ELF-1 (cell line): ENCODE results near the gene CRELD2.

Source experiments
- DNase-seq: peaks from one replicate; pipeline ENCODE4 v3.0.0-alpha.2; 2016; ENCODE audit warnings: low read depth, low spot score

CRELD2 gene

DNA sequence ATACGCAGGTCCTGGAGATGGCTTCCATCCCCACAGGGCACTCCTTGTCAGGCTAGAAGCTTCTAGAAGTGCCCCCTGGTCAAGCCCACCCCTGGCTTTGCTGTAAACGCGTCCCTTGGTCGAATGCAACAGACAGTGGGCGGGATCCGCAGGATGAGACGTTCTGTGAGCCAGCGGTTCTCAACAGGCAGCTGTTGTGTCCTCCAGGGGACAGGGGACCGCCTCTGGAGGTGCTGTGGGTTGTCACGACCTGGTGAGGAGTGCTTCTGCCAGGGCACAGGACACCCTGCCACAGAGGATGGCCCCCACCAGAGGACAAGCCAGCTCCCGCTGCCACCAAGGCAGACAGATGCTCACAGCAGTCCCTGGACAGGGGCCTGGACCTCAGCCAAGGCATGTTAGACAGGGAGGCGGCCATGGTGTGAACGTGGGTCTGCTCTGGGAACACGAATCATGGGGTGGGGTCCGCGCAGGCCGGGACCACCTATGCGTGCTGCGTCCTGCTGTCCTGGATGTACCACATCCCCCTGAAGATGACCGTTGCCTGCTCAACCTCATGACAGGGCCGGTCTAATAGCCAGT, 11.7 kb downstream of the CRELD2 start:
- DNase-seq: no peak

DNA sequence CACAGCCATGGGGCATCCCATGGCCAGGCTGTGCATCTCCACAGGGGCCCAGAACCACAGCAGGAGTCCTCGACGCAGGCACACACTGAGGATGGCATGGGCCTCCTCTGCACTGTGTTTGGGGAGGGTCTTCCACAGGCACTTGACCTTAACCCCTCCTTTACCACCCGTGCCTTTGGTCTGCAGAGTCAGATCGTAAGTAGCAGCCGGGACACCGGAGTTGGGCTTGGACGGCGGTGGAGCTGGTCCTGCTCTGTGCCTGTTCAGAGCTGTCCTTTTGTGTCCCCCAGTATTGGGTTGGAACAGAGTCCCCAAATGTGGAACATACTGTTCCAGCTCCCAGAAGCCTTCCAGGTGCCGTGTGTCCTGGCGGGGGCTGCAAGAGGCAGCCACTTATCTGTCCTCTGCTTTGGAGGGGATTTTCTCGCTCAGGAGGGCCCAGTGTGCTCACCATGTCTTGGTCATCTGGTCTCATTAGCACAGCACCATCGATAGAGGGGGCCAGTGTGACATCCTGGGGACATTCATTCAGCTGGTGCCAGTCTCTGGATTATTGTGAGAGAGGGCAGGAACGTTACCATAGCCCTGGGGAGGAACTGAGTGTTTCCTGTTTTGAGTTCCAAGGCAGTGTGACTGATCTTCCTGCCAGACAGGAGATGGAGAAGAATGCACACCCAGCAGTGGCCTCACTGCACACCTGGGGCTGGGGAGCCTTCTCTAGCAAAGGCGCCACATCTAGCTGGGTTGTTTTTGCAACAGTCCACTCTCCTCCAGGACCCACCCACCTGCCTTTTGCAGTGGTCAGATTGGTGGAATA, 12.4 kb downstream of the CRELD2 start:
- DNase-seq: peak; percentile 72

- DNase-seq: no peak
Observed at GRCh38 chr22:49933236-49934159, 15.1 kb downstream of the CRELD2 start.

GRCh38 chr22:49934160-49934890, 15.9 kb downstream of the CRELD2 start:
- no peak for DNase-seq

GRCh38 chr22:49934891-49935557, 16.6 kb downstream of the CRELD2 start:
- DNase-seq: no peak

DNA sequence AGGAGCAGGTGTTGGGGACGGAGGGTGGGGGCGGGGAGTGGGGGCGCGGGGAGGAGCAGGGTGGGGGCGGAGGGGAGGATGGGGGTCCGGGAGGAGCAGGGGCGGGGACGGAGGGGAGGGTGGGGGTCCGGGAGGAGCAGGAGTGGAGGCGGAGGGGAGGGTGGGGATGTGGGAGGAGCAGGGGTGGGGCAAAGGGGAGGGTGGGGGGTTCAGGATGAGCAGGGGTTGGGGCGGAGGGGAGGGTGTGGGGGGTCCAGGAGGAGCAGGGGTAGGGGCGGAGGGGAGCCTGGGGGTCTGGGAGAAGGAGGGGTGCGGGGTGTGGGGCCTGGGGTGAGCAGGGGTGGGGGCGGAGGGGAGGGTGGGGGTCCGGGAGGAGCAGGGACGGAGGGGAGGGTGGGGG, 17.1 kb downstream of the CRELD2 start:
- no peak for DNase-seq

- DNase-seq: no peak
Observed at GRCh38 chr22:49936018-49936972, 17.9 kb downstream of the CRELD2 start.

- peak; percentile 32 for DNase-seq
Observed at GRCh38 chr22:49936973-49937757, 18.7 kb downstream of the CRELD2 start.

GRCh38 chr22:49937758-49938564, 19.5 kb downstream of the CRELD2 start:
- DNase-seq: no peak

DNA sequence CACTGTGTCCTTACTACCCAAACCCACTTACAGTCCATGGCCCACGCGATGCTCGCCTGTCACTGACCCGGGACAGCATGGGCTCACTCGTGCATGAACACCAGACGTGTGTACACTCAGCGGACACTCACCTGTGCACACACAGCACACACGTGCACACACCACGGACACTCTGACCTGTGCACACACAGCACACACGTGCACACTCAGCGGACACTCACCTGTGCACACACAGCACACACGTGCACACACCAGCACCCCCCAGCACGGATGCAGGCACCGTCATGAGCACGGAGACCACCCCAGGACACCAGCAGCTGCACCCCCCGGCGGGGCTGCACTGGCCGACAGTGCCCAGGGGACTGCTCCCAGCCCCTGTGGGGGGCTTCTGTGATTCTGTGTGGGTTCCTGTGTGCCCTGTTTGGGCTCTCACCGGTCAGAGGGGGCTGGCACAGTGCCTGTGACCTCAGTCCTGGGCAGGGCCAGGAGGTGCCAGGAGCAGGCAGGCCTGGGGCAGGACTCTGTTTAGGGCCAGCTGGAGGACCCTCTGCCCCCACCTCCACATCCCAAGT, 20.2 kb downstream of the CRELD2 start:
- no peak for DNase-seq

- no peak for DNase-seq
Observed at GRCh38 chr22:49941507-49942316, 23.3 kb downstream of the CRELD2 start.

GRCh38 chr22:49942565-49943404, 24.4 kb downstream of the CRELD2 start:
- no peak for DNase-seq

GRCh38 chr22:49943405-49943765, 25.0 kb downstream of the CRELD2 start:
- no peak for DNase-seq

DNA sequence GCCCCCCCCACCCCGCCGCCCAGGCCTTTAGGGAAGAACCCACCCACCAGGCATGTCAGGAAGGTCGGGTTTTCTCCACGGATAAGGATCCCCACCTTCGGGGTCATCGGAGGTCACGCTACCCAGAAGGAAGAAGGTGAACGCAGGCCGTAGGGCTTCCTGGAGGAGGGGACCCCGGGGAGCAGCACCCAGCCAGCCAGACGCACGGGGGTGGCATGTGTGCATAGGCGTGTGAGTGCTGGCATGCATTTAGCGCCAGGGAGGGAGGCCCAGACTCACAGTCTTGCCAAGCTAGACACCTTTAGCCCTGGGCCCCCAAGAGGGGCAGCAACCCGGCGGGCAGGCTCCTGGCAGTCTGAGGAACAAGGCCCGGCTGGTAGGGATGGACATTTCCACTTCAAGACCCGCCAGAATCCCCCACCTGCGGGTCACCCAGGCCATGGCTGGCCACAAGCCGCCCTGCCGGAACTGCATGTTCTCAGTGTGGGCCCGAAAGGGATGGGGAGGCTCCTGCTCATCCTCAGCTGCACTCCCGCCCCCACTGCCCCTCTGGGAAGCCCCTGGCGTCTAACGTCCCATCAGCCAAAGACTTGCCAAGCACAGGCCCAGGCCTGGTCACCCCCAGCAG, 25.5 kb downstream of the CRELD2 start:
- DNase-seq: no peak

GRCh38 chr22:49944399-49944891, 26.0 kb downstream of the CRELD2 start:
- no peak for DNase-seq
